Subcutaneous adipose tissue (tissue), 4 donors: Measurements from ENCODE around the gene CDH23. TPM values are rescaled to one million over a fixed set of nuclear protein-coding genes. Genes with fewer than 3 reads are reported as not detected.

Experiments
- total RNA-seq, 4 donors: library from RNA; depleted of rRNA; stranded (reverse); fragments of >200 nt; gene quantifications; one replicate each; pipeline ENCODE4 v1.1.0, GENCODE V29; 2016
- TF ChIP-seq, protein P1 (sequence below): fragments of 450-650 bp; IDR thresholded peaks from one replicate; pipeline ENCODE4 v1.5.1; 2016; ENCODE audit warnings: low read depth, mild to moderate bottlenecking, control low read depth, antibody characterized with exemption, moderate library complexity

Gene CDH23
- total RNA-seq, 4 donors from 2014 or later: 14.3 to 74.8 (median 24.1) TPM

- TF ChIP-seq, protein P1, sequence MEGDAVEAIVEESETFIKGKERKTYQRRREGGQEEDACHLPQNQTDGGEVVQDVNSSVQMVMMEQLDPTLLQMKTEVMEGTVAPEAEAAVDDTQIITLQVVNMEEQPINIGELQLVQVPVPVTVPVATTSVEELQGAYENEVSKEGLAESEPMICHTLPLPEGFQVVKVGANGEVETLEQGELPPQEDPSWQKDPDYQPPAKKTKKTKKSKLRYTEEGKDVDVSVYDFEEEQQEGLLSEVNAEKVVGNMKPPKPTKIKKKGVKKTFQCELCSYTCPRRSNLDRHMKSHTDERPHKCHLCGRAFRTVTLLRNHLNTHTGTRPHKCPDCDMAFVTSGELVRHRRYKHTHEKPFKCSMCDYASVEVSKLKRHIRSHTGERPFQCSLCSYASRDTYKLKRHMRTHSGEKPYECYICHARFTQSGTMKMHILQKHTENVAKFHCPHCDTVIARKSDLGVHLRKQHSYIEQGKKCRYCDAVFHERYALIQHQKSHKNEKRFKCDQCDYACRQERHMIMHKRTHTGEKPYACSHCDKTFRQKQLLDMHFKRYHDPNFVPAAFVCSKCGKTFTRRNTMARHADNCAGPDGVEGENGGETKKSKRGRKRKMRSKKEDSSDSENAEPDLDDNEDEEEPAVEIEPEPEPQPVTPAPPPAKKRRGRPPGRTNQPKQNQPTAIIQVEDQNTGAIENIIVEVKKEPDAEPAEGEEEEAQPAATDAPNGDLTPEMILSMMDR: no peak
These were observed 12.9 kb downstream of the CDH23 start for GRCh38 chr10:71409516-71410104.

- TF ChIP-seq, protein P1: no peak
These were observed 16.9 kb downstream of the CDH23 start for GRCh38 chr10:71413581-71413980.

DNA sequence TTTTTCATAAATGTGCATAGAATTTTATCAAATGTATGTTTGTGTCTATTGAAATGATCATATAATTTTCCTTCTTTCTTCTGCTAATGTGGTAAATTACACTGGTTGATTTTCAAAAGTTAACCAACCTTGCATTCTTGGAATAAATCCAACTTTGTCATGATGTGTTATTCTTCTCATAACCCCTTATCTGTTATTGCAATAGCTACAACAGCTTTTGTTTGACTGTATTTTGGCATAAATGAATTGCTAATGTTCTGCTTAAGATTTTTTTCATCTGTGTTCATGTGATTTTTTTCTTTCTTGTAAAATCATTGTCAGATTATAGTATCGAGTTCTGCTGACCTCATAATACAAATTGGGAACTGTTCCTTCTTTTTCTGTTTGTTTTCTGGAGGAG is 17.6 kb downstream of the CDH23 start:
- TF ChIP-seq, protein P1: no peak

DNA sequence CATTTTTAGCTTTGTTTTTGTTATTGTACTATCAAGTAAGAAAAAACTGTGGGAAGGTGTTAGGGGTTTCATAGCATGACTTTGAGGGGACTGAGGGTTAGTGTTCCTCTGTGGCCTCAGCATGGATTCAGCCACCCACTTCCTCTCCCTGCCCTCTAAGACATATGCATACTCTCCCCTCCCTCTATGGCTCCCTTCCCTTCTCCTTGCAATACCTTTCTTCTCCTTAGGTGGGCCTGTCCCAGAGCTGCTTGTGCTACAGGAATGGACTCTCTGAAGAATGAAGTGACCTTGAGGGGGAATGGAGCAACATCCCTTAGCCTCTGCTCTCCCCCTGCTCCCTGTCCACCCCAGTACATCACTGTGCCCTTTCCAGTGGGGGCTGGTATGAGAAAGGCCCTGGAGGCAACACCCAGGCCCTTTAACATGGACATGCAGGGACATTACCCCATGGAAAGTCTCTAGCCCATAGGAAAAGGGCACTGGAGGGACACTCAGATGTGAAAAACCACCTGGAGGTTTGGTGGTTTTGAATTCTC is 22.4 kb downstream of the CDH23 start:
- TF ChIP-seq, protein P1: no peak

GRCh38 chr10:71419750-71420149 is 23.0 kb downstream of the CDH23 start:
- TF ChIP-seq, protein P1: no peak

DNA sequence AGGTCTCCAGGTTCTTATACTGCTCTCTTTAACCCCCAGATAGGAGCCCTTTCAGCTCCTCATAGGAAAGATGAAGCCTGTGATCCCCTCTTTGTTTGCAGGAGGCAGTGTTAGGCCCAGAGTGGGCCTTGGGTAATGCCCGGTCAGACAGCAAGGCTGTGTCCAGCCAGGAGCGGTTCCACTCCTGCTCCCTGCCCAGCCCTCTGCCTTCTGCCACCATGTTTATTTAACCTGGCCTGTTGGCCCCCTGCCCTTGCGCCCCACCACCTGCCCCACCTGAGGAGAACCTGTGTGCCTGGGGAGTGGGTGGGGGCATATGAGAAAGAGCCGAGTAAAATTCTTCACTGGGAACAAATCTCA is 24.3 kb downstream of the CDH23 start:
- TF ChIP-seq, protein P1: no peak

DNA sequence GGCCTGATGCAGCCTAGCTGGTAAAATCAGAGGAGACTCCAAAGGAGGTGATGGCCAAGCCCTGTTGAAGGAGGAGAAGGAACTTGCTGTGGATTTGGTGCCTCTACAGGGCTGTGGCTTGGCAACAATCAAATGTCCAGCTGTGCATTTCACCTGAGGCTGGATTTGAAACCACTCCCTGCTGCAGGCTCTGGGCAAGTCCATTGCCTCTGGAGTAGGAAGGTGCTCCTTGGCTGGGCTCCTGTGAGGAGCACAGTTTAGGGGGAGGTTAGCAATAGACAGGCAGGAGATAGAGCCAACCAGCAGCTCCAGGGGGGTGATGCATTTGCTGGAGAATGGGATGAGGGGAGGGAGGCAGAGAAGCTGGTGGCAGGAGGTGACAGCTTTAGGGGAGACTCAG is 26.5 kb downstream of the CDH23 start:
- TF ChIP-seq, protein P1: no peak
